ENCODE measurements around the gene PEA15.

PEA15 gene

GRCh38 chr1:160169553-160170399, 35.4 kb upstream of the PEA15 start:
- no peaks in the 10 kb centered on the region for H4K20me1 ChIP-seq (ENCODE audit: insufficient read depth, low read length)
- H3K9me3 ChIP-seq (ENCODE audit: low read length), result no peaks in the 10 kb centered on the region
- H3K4me3 ChIP-seq (ENCODE audit: low read depth, low read length, poor library complexity, severe bottlenecking), result no peak overlapping the region
- H3K27ac ChIP-seq (ENCODE audit: low read depth, low read length, poor library complexity, severe bottlenecking), result no peak overlapping the region
- no peaks in the 10 kb centered on the region for H3F3A ChIP-seq (ENCODE audit: insufficient read depth, low read length)
- no peak overlapping the region for H2AFZ ChIP-seq (ENCODE audit: low read length)
- TF ChIP-seq CTCF (IDR thresholded peaks at IDR 0.05; ENCODE audit: low read length), result no peak
- no peak for TF ChIP-seq EZH2 (IDR thresholded peaks at IDR 0.05; ENCODE audit: borderline replicate concordance, low read length)
- no peaks in the 10 kb centered on the region for H3K79me2 ChIP-seq (ENCODE audit: insufficient read depth, low read length)
- no peaks in the 10 kb centered on the region for H3K36me3 ChIP-seq (ENCODE audit: insufficient read depth, low read length)
- H3K9ac ChIP-seq (ENCODE audit: low read length), result no peak overlapping the region
- H3K4me1 ChIP-seq (ENCODE audit: insufficient read depth, low read length, severe bottlenecking), result peaks cover 4% of the 10 kb centered on the region
- peaks cover 3% of the 10 kb centered on the region; the same call in 1 of the 2 replicates for H3K27me3 ChIP-seq (ENCODE audit: insufficient read depth, low read length)
- no peaks in the 10 kb centered on the region for H3K9me2 ChIP-seq (ENCODE audit: low read depth, low read length)
- no peak overlapping the region for H3K4me2 ChIP-seq (ENCODE audit: low read length)

GRCh38 chr1:160171354-160171753, 33.8 kb upstream of the PEA15 start:
- no peaks in the 10 kb centered on the region for H3K36me3 ChIP-seq (ENCODE audit: insufficient read depth, low read length)
- peaks cover 4% of the 10 kb centered on the region for H3K4me1 ChIP-seq (ENCODE audit: insufficient read depth, low read length, severe bottlenecking)
- H3K79me2 ChIP-seq (ENCODE audit: insufficient read depth, low read length), result no peaks in the 10 kb centered on the region
- H3K4me2 ChIP-seq (ENCODE audit: low read length), result no peak overlapping the region
- H3K9me2 ChIP-seq (ENCODE audit: low read depth, low read length), result no peaks in the 10 kb centered on the region
- H3K27ac ChIP-seq (ENCODE audit: low read depth, low read length, poor library complexity, severe bottlenecking), result no peak overlapping the region
- no peak overlapping the region for H3K9ac ChIP-seq (ENCODE audit: low read length)
- H2AFZ ChIP-seq (ENCODE audit: low read length), result no peak overlapping the region
- no peaks in the 10 kb centered on the region for H3K9me3 ChIP-seq (ENCODE audit: low read length)
- TF ChIP-seq CTCF (IDR thresholded peaks at IDR 0.05; ENCODE audit: low read length) (no peak), EZH2 (IDR thresholded peaks at IDR 0.05; ENCODE audit: borderline replicate concordance, low read length) (no peak)
- H3K4me3 ChIP-seq (ENCODE audit: low read depth, low read length, poor library complexity, severe bottlenecking), result no peak overlapping the region
- H3F3A ChIP-seq (ENCODE audit: insufficient read depth, low read length), result no peaks in the 10 kb centered on the region
- no peaks in the 10 kb centered on the region for H4K20me1 ChIP-seq (ENCODE audit: insufficient read depth, low read length)
- peaks cover 5% of the 10 kb centered on the region; the same call in 1 of the 2 replicates for H3K27me3 ChIP-seq (ENCODE audit: insufficient read depth, low read length)

- no peak overlapping the region for H3K27ac ChIP-seq (ENCODE audit: low read depth, low read length, poor library complexity, severe bottlenecking)
- H3K4me3 ChIP-seq (ENCODE audit: low read depth, low read length, poor library complexity, severe bottlenecking), result no peak overlapping the region
- no peaks in the 10 kb centered on the region for H3K36me3 ChIP-seq (ENCODE audit: insufficient read depth, low read length)
- H3K4me1 ChIP-seq (ENCODE audit: insufficient read depth, low read length, severe bottlenecking), result peaks cover 4% of the 10 kb centered on the region
- TF ChIP-seq CTCF (IDR thresholded peaks at IDR 0.05; ENCODE audit: low read length) (no peak), EZH2 (IDR thresholded peaks at IDR 0.05; ENCODE audit: borderline replicate concordance, low read length) (no peak)
- no peak overlapping the region for H3K9ac ChIP-seq (ENCODE audit: low read length)
- H3K9me2 ChIP-seq (ENCODE audit: low read depth, low read length), result no peaks in the 10 kb centered on the region
- no peaks in the 10 kb centered on the region for H3F3A ChIP-seq (ENCODE audit: insufficient read depth, low read length)
- H3K27me3 ChIP-seq (ENCODE audit: insufficient read depth, low read length), result peaks cover 5% of the 10 kb centered on the region; the same call in 1 of the 2 replicates
- no peaks in the 10 kb centered on the region for H3K79me2 ChIP-seq (ENCODE audit: insufficient read depth, low read length)
- no peak overlapping the region for H3K4me2 ChIP-seq (ENCODE audit: low read length)
- H3K9me3 ChIP-seq (ENCODE audit: low read length), result no peaks in the 10 kb centered on the region
- no peak overlapping the region for H2AFZ ChIP-seq (ENCODE audit: low read length)
- H4K20me1 ChIP-seq (ENCODE audit: insufficient read depth, low read length), result no peaks in the 10 kb centered on the region
These were observed 33.2 kb upstream of the PEA15 start for GRCh38 chr1:160171980-160172379.

Data from OCI-LY1 (cell line).